Measurements from ENCODE around the gene SFMBT2. TPM values are rescaled to one million over a fixed set of nuclear protein-coding genes. Genes with fewer than 3 reads are reported as not detected.

SFMBT2 gene
- total RNA-seq, 1 donor from 2014 or later, result 52.0 TPM

DNA sequence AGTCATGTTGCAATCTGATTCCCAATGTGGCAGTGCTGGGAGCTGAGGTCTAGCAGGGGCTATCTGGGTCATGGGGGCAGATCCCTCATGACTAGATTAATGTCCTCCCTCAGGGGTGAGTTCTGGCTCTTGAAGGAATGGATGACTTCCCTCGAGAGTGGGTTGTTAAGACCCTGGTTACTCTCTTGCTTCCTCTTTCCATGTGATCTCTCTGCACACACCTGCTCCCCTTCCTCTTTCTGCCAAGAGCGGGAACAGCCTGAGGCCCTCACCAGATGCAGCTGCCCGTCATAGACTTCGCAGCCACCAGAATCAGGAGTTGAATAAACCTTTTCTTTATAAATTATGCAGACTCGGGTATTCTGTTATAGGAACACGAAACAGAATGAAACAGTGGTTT is 37.8 kb downstream of the SFMBT2 start:
- intact Hi-C loops (cut with micrococcal nuclease), result no loop called here

DNA sequence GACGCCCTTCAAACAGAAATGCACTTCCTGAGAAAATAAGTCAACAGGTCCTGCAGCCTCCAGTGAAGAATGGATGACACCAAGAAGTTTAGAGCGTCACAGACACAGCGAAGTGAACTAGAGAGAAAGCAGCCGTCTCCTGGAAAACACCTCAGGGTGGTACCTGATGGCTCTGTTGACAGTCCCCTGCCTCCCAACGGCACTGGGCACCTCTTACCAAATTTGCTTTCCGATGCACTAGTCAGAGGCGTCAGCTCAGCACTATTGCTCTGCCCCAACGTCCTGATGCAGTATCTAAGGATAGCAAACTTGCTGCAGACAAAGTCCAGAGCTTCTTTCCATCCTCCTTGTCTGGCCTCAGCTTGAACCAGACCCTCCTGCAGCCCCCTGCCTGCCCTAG is 38.3 kb downstream of the SFMBT2 start:
- intact Hi-C loops (cut with micrococcal nuclease), result no loop called here

DNA sequence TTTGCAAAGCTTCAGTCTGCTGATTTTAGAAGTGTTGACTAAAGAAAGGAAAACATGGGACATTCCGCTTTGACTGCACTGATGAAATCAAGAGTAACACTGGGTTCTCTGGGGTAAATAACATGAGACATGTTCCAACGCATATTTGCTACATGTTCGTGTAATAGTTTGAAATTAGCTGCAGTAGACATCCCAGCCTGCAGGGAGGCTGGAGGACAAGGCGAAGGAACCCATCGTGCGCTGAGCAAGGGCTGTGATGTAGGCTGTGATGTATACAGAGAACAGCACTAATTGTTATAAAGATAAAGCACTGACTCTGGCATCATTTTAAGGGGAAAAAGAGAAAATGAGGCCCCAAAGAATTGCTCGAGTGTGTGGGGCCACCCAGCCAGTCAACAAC is 40.3 kb downstream of the SFMBT2 start:
- intact Hi-C loops (cut with micrococcal nuclease), result no loop called here

DNA sequence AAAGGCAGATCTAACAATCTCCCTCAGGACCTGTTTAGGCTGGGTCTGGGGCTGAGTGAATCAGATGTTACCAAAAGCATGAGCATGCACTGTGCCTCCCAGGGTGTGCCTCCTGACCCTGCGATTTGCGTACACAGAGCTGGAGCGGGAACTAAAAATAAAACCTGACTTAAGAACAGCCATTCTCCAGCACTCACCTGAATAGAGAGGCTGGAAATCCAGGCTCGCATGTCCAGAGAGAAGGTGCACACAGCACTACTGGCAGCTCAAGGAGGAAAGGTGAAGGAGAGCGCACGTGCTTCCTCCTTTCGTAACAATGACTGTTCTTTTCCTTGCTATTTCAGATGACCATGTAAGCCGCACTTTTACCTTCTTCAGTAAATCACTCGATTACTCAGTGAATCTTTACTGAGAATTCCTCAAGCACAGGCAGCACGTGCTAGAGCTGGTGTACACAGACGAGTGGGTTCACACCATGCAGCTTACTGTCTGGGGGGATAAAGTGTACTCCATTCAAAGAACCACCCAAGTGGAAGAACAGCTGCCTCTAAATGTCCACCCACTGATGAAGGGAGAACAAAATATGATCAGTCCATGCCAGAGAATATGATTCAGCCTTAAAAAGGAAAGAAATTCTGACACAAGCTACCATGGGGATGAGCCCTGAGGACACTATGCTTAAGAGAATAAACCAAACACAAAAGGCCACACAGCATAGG is 45.6 kb downstream of the SFMBT2 start:
- intact Hi-C loops (cut with micrococcal nuclease), result no loop called here

DNA sequence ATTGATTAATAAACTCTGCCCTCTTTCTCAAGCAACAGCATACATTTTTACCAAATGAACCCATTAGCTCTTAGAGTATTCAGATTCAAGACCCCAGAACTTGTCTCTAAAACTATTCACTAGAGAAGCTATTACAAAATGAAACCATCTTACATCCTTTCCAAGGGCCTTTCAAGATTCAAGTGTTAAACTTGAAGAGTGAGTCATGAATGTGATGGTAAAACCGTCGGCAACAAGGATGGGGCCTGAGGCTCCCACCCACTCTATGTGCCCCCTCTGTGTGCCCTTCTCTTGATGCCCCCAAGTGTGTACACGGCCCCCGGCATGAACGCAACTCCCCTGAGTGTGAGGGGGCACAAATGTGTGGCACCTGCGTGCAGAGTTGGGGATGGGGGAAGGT is 46.4 kb downstream of the SFMBT2 start:
- intact Hi-C loops (cut with micrococcal nuclease), result no loop called here

DNA sequence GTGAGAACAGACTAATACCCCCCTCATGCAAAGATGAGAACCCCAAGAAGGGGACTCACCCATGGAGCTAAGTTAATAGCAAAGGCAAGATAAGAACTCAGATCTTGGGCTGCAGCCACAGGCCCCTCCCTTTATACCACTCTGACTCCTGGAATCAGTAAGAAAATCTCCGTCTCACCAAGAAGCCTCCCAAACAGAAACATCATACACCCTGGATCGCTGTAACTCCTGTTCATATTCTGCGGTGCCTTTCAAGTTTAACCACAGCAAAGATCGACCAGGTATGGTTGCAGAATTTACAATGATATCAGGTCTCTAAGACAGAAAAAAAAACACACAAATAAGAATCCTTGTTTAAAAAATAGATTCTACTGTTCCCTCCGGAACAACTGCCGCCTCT is 47.1 kb downstream of the SFMBT2 start:
- intact Hi-C loops (cut with micrococcal nuclease), result no loop called here

DNA sequence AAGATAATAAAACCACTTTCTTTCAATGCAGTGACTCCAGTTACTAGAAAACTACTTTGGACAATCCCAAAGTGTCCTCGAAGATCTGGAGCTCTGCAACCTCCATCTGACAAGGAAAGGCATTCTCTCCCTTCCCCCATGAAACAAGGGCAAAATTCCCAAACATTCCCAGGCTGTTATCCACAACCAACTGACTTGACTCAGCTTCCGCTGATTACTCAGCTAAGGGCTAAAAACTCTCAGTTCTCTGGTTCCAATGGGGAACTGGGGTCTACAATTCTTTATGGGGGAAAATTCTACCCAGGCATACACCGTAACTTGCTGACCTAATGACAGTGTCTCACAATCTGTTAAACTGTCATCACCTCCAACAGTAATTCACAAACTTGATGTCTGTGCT is 48.4 kb downstream of the SFMBT2 start:
- intact Hi-C loops (cut with micrococcal nuclease), result no loop called here

DNA sequence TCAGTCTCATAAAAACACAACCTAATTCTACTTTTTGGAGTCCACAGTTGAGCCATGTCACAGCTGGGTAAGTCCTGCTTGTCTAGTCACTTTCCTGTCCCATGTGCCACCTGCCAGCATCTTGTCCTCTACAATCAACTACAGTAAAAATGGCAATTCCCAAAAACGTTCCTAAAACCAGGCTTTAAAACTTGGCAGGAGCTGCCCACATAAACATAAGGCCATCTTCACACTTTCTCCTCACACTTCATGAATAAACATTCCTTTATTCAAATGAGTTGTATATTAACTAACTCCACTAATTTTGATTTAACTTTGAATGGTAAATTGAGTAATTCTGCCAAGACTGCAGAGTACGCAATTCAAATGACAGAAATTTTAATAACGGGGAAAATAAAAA is 49.5 kb downstream of the SFMBT2 start:
- intact Hi-C loops (cut with micrococcal nuclease), result no loop called here

DNA sequence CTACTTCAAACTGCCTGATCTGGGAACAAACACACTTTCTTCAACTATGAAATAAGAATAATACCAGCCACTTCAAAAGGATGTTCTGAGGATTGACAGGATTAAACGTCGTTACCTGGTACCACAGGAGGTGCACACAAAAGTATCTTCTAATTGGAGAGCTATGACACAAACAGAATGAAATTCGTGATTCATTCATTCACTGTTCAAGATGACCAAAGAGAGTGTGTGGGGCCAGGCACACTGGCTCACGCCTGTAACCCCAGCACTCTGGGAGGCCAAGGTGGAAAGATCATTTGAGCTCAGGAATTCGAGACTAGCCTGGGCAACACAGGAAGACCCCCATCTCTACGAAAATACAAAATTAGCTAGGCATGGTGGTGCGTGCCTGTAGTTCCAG is 50.9 kb downstream of the SFMBT2 start:
- intact Hi-C loops (cut with micrococcal nuclease), result no loop called here

DNA sequence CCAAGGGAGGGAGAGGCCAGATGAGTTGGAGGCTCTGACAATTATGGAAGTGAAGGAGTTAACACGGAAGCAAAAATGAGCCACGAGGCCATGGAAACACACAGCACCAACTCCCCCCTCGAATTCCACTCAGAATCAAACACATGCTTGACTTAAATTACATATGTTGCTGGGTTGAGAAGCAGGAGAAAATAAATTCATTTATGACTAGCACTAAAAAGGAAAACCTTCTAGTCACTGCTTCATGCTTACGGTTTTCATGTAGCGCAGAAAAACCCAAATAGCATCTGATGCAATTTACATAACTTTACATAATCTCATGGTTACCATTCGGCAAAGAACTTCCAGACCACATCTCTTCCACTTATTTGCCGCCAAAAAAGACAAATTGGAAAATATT is 51.5 kb downstream of the SFMBT2 start:
- intact Hi-C loops (cut with micrococcal nuclease), result no loop called here

DNA sequence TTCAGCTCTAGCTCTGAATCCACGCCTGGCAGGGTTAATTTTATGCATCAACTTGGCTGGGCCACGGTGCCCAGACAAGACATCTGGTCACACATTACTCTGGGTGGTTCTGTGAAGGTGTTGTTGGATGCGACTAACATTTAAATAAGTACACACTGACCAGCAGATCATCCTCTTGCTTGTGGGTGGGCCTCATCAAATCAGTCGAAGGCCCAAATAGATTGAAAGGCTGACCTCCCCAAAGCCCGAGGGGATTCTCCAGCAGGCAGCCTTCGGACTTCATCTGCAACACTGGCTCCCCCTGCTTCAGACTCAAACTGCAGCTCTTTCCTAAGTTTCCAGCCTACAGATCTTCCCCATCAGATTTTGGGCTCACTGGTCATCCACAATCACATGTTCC is 53.6 kb downstream of the SFMBT2 start:
- intact Hi-C loops (cut with micrococcal nuclease), result no loop called here

DNA sequence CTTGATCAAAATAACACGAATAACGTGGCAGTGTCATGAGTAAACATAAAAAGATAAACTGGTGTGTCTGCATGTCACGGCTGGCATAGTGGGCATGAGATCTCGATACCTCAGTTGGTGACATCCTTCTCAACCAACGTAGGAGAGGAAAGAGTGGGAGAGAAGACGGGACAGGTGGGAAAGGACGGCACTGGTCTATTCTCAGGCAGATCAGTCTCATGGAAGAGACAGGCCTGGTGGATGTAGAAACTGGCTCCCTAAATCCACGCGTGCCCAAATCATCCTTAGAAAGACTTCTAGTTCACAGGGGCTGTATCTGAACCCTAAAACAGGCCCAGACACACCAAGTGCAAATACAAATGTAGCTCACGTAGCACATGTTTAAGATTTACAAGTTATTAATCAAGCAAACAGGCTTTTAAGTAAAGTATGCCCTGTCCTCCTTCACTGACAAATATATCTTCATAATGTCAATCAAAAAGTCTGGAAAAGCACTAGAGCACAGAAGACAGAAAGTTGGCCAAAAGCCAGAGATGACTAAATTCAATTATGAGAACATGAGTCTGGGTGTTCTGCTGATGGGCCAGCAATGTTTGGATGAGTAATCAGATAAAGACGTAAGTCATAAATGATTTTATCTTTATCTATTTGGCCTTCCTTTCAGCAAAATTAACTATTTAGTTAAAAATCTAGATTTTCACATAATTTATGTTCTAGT is 56.3 kb downstream of the SFMBT2 start:
- intact Hi-C loops (cut with micrococcal nuclease), result no loop called here

DNA sequence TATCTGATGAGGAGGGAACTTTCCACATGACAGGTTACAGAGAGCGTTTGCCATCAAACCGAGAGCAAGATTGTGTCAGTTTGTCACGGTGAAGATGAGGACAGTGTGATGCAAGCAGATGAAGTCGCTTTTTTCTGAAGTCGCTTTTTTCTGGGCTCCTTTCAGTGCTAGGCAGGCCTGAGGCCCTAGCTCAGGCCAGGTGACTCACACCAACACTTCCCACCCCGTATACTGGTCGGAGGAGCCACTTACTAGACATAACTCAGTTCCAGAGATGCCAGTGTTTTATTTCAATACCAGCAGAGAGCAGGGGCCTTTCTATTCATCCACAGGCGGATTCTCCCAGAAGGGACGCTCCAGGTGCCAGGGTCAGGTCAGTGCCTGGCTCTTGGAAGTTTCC is 58.9 kb downstream of the SFMBT2 start:
- intact Hi-C loops (cut with micrococcal nuclease), result no loop called here

DNA sequence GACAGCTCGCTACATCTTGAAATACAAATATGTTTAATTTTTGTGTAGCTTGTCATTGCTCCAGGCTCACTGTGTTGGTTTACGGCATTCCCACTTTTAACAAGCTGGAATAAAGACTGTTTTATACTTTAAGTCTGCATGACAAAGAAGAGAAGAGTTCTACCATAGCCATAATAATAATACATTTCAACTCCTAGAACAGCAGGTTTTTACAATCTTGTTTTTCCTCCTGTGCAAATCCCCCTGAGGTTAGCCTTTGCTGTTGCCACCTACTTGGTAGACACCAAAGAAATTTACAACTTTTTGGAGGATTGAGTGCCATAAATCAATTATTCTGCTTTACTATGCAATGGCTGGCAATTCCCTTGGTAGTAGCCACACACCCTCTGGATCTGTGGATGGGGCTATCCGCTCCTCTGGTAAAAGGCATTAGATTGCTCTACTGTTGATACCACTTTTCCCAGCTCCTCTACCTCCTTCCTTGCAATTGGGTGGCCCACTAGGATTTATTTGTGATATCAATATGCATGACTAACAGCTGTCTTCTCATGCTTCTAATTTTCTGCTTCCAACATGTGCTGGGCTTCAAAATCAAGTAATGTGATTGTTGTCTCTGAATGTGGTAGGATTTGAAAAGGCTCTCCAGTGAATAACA is 60.2 kb downstream of the SFMBT2 start:
- intact Hi-C loops (cut with micrococcal nuclease), result no loop called here

DNA sequence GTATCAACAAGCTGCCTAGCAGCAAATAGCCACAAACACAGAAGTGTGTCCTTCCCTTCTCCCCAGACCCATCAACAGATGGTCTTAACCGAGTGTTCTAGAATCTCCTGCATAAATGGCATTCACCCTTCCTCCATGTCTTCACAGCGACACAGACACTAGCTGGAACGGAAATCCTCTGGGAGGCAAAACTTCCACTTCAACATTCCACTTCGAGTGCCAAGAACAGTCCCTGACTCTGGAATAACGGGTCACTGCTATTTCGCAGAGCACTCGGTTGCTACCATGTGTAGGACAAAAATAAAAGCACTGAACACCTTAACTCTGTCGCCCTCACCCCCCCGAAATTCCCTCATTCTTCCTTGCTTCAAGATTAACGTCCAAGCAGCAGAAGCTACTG is 65.1 kb downstream of the SFMBT2 start:
- intact Hi-C loops (cut with micrococcal nuclease), result no loop called here

DNA sequence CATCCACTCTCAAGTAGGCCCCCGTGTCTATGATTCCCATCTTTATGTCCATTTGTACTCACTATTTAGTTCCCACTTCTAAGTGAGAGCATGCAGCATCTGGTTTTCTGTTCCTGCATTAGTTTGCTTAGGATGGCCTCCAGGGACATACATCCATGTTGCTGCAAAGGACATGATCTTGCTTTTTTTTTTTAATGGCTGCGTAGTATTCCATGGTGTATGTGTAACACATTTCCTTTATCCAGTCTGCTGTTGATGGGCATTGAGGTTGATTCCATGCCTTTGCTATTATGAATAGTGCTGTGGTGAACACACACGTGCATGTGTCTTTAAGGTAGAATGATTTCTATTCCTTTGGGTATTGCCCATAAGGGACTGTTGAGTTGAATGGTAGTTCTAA is 67.8 kb downstream of the SFMBT2 start:
- intact Hi-C loops (cut with micrococcal nuclease), result no loop called here

DNA sequence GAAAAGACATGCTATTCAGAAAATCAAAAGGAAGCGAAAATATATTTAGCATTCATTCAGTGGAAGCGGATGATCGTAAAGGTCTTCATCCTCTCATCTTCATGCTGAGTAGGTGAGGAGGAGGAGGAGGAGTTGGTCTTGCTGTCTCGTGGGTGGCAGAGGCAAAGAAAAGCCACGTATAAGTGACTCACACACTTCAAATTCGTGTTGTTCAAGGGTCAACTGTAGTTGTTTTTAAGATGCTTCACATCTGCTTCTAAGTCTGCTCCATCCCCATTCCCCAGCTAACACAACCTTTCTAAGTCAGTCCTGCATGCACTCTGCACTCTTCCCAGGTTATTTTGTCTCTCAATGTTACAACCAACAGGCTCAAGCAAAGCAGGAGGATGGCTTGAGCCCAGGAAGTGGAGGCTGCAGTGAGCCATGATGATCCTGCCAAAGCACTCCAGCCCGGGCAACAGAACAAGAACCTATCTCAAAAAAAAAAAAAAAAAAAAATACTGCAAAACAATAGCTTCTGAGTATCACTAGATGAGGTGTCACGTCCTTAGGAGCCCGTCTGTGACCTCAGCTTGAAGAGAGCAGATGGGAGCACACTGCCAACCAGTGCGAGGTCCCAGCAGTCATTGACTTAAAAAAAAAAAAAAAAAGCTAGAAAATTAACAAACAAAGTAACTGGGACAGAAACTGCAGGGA is 70.5 kb downstream of the SFMBT2 start:
- intact Hi-C loops (cut with micrococcal nuclease), result no loop called here

DNA sequence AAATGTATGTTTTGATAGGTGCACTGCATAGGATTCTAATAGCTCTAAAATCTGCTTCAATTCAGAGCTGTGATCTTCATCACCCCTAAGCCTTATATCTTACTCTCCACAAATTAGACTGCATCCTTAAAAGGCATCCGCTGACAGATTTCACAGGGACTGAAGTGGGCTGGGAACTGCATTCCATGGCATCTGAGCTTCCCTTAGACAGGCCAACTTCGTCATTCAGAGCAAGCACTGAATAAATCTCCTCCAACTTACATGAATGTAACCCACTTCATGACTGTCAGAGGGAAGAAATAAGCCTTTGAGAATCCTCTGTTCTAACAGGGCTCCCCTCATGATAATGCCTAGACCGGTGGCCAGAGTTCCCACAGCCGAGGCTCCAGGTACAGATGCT is 71.3 kb downstream of the SFMBT2 start:
- intact Hi-C loops (cut with micrococcal nuclease), result no loop called here

DNA sequence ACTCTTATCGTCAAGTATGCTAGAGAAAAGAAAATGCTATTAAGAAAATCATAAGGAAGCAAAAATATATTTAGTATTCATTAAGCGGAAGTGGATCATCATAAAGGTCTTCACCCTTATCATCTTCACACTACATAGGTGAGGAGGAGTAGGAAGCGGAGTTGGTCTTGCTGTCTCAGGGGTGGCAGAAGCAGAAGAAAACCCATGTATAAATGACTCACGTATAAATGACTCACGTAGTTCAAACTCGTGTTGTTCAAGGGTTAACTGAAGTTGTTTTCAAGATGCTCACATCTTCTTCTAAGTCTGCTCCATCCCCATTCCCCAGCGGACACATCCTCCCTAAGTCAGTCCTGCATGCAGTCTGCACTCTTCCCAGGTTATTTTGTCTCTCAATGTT is 72.4 kb downstream of the SFMBT2 start:
- intact Hi-C loops (cut with micrococcal nuclease), result no loop called here

DNA sequence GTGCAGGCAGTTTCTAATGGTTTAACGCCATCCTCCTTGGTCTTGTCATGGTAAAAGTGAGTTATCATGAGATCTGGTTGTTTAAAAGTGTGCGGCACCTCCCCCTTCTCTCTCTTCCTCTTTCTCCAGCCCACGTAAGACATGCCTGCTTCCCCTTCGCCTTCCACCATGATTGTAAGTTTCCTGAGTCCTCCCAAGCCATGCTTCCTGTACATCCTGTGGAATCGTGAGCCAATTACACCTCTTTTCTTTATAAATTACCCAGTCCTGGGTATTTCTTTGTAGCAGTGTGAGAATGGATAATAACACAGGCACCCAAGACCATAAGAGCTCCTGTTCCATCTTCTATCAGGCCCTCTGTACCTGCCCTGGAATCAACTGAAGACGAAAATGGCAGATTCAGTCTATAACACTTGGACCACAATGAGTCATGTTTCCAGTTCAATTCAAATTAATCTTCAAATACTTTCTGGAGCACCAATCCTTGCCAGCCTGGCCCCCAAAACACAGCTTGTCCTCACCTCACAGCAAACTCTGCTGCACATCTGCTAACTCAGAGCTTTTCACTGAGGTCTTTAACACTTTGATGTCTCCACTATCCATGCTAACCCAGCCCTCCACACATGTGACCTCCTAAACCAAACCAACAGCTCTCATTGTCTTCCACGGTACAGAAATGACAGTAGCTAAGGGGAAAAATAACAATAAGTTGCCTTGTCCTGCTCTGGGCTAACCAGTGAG is 73.2 kb downstream of the SFMBT2 start:
- intact Hi-C loops (cut with micrococcal nuclease), result no loop called here

DNA sequence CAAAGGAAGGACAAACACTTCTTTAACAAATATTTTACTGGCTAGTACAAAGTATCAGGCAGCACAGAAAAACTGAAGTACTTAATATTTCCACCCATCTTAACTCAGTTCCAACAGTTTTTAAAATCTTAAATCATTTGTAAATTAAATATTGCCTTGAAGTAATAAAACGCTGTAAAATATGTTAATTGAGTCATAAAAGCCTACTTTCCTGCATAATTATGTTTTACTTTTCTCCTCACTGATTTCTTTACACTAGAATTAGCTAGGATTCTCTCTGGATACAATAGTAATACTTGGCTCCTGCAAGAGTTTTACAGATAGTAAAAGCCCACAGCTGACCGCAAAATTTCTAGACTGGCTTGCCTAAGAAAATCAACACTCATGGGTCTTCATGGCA is 74.9 kb downstream of the SFMBT2 start:
- intact Hi-C loops (cut with micrococcal nuclease), result no loop called here

DNA sequence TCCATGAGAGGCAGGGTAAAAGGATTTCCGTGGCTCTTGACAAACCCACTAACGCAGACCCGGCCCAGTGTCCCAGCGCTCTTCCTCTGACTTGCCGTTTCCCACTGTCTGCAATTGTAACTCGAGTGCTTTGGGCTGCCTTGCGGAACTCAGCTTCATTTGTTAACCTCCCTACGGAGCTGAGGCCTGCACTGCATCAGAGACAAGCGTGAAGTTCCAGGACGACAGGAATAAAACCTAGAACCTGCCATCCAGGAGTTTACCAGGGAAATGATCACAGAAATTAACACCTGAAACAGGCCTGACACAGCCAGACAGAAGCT is 76.2 kb downstream of the SFMBT2 start:
- intact Hi-C loops (cut with micrococcal nuclease), result no loop called here
